Fibroblast of villous mesenchyme (primary cell): ENCODE measurements around the gene AGPAT1. TPM values are rescaled to one million over a fixed set of nuclear protein-coding genes. Genes with fewer than 3 reads are reported as not detected.

Experiments used
- DNase-seq: peaks from one replicate; pipeline ENCODE4 v3.0.0-alpha.2; 2010; ENCODE audit warnings: low read depth
- H3K4me3 ChIP-seq: 2 replicates; pipeline ENCODE4 v1.5.1; 2011; ENCODE audit warnings: low read depth, mild to moderate bottlenecking, low read length
- total RNA-seq: library from RNA; depleted of rRNA; stranded (reverse); fragments of >200 nt; gene quantifications from 2 replicates; pipeline ENCODE4 v1.2.3, GENCODE V29; 2012
- TF ChIP-seq, protein P1 (sequence below): IDR thresholded peaks from 2 replicates; pipeline ENCODE4 v1.5.1; 2012; ENCODE audit warnings: low read depth, mild to moderate bottlenecking, low read length; ENCODE audit not compliant: insufficient read depth

AGPAT1 gene
- total RNA-seq, 1 donor, result 30.2 TPM

DNA sequence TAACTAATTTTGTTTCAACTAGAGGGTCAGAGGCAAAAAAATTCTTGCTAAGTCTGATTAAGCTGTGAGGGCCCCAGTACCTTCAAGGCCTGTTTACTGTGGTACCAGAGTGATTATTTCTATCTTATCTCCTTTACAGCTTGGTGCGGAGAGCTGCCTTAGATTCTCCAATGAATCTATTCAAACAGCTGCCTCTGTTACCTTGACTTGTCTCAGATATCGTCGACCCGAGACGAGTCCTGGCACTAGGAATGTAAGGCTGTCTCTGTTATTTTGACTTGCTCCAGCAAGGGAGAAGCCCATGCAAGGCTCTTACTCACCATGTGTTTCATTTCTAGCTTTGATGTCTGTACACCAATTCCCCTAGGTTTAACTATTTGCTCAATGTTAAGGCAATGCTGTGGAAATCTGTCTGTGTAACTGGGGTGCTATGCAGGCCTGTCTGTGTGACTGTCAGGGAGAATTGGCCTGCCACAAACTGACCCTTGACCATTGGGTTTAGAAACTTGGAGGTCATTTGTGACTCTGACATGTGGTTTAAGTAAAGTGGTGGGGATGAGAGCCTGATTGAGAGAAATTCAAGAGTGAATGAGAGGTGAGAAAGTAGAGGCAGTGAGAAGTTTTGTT, 35.4 kb downstream of the AGPAT1 start:
- DNase-seq, result no peak
- no peak overlapping the region for H3K4me3 ChIP-seq
- TF ChIP-seq, protein P1, sequence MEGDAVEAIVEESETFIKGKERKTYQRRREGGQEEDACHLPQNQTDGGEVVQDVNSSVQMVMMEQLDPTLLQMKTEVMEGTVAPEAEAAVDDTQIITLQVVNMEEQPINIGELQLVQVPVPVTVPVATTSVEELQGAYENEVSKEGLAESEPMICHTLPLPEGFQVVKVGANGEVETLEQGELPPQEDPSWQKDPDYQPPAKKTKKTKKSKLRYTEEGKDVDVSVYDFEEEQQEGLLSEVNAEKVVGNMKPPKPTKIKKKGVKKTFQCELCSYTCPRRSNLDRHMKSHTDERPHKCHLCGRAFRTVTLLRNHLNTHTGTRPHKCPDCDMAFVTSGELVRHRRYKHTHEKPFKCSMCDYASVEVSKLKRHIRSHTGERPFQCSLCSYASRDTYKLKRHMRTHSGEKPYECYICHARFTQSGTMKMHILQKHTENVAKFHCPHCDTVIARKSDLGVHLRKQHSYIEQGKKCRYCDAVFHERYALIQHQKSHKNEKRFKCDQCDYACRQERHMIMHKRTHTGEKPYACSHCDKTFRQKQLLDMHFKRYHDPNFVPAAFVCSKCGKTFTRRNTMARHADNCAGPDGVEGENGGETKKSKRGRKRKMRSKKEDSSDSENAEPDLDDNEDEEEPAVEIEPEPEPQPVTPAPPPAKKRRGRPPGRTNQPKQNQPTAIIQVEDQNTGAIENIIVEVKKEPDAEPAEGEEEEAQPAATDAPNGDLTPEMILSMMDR, result no peak

DNA sequence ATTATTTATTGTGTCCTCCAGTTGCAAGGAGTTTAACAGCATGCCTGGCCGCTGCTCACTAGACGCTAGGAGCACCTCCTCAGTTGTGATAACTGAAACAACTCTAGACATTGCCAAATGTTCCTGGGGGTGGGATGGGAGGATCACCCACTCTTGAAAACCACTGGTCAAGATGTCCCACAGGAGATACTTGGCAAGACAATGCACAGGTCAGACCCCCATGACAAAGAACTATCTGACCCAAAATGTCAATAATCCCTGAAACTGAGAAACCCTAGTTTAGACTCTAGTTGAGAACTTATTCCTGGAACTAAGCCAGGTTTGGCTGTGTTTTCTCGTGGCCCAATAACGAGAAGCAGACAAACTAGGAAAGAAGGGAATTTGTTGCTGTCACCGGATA, 36.3 kb downstream of the AGPAT1 start:
- TF ChIP-seq, protein P1, result no peak

DNA sequence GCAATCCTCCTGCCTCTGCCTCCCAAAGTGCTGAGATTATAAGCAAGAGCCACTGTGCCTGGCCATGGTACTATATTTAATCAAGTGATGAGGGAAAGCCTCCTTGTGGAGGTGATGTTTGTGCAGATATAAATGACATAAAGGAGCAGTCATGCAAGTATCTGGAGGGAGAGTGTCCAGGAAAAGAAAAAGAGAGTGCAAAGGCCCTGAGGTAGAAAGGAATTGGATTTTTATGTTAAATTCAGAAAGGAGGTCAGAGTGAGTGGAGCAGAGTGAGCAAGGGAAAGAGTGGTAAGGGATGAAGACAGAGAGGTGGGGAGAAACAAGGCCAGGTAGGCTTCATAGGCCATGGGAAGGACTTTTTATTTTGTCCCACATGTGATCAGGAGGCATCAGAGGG, 38.4 kb downstream of the AGPAT1 start:
- H3K4me3 ChIP-seq, result no peak overlapping the region
- no peak for DNase-seq
- TF ChIP-seq, protein P1, result no peak

More for the DNA sequence above, 36.3 kb downstream of the AGPAT1 start:
- DNase-seq, result no peak
- no peak overlapping the region for H3K4me3 ChIP-seq

DNA sequence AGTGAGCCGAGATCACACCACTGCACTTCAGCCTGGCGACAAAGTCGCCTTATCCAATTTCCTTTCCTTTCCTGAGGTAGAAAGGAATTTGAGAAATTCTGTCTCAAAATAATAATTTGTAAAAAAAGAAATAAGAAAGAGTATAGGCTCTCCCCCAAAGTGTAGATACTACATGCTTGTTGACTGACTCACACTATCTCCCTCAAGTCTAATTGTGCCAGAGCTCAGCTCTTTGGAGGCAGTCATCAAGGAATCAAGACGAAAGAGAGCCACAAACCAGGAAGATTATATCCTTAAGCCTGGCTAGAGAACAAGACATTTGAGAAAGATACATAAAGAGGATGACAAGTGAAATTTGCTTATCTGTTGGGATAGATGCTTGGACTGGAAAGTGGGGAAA, 42.1 kb downstream of the AGPAT1 start:
- no peak for DNase-seq
- H3K4me3 ChIP-seq, result no peak overlapping the region
- TF ChIP-seq, protein P1, result no peak

DNA sequence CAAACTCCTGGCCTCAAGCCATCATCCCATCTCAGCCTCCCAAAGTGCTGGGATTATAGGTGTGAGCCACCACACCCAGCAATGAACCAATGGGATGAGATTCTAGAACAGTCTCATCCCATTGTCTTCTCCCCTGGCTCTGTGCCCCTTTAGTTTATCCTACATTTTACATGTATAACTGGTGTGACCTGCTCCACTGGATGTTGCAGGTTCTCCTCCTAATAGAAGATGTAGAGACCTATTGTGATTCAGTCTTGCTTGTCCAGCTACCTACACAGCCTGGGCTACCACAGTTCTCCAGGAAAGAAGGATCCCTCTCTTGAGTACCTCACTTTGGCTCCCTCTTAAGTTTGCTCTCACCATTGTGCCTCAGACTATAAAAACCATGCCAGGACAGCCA, 43.8 kb downstream of the AGPAT1 start:
- no peak overlapping the region for H3K4me3 ChIP-seq
- TF ChIP-seq, protein P1, result no peak
- no peak for DNase-seq

DNA sequence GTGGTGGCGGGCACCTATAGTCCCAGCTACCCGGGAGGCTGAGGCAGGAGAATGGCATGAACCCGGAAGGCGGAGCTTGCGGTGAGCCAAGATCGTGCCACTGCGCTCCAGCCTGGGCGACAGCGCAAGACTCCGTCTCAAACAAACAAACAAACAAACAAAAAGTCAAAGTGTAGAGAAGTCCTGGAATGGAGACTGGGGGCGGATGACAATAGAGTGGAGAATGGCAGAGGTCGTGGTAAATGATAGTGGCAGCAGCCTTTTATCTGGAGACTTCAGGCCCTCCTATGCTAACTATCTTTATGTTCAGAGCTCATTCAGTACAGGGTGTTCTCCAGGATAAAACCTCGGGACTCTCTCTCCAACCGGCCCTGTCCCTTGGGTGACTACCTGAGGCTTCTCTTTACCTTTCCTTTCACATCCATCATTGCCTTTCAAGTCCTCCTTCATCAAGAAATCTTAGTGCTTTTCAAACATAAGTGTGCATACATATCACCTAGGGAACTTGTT, 44.4 kb downstream of the AGPAT1 start:
- DNase-seq, result no peak
- TF ChIP-seq, protein P1, result no peak
- H3K4me3 ChIP-seq, result no peak overlapping the region
